GM06990 (cell line): ENCODE data around the gene FOXG1.

ENCODE experiments used
- DNase-seq: peaks from one replicate; pipeline ENCODE4 v3.0.0-alpha.2; 2011; ENCODE audit not compliant: insufficient read length; ENCODE audit errors: extremely low read depth
- H3K27me3 ChIP-seq: replicated peaks from 2 replicates; pipeline ENCODE4 v1.6.0; 2011; ENCODE audit warnings: low read length; ENCODE audit not compliant: control insufficient read depth, insufficient read depth
- H3K36me3 ChIP-seq: 2 replicates; pipeline ENCODE4 v1.5.1; 2011; ENCODE audit warnings: low read length; ENCODE audit not compliant: control insufficient read depth, insufficient read depth
- H3K4me3 ChIP-seq: replicated peaks from 2 replicates; pipeline ENCODE4 v1.5.1; 2011; ENCODE audit warnings: low read depth, mild to moderate bottlenecking, control low read depth, low read length
- CTCF ChIP-seq: IDR thresholded peaks from 2 replicates; pipeline ENCODE4 v1.5.1; 2011; ENCODE audit warnings: low read length, control low read depth, mild to moderate bottlenecking, inconsistent platforms; ENCODE audit not compliant: insufficient read depth, poor library complexity, severe bottlenecking

Gene FOXG1

DNA sequence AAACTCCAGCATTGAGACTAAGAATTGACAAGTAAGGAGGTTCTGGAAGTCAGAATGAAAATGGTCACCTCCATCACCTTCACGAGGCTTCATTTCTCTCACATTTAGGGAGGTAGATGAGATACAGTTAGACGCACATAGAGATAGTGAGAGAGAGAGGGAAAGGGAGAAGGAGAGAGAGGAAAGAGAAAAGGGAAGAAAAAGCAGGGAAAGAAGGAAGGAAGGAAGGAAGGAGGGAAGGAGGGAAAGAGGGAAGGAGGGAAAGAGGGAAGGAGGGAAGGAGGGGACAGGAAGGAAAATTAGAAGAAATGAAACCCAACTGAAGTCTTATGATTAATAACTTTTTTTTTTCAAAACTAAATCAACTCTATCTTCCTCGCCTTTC, 10.7 kb upstream of the FOXG1 start:
- no peak for DNase-seq
- TF ChIP-seq CTCF = no peak
- no peaks in the 10 kb centered on the region for H3K27me3 ChIP-seq
- H3K36me3 ChIP-seq = no peaks in the 10 kb centered on the region
- H3K4me3 ChIP-seq = no peak overlapping the region

DNA sequence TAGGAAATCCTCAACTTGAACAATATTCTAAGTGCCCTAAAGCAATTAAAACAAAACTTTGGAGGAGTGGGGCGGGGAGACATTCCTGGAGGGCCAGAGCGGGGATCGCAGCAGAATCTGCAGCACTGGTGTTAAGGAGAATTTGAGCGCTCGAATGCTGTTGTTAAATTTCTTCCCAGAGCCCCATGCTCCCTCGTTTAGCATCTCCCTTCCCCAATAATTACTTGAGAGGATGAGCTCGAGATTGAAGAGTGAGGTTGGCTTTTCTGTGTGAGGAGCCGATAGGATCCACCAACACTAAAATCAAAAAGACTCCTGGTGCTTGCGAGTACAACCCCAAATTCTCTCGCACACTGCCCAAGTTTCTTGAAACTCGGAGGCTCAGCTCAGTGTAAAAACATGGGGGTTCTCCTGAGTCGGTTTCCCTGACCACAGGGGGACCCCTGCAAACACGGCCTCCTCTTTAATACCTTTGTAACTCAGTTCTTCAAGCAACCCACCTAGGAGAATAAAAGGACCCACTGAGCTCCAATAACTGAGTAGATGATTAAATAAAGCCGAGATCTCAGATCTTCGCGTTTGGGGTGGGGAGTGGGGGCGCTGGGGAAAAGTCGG, 10.2 kb upstream of the FOXG1 start:
- Histone ChIP-seq H3K27me3 (no peaks in the 10 kb centered on the region), H3K4me3 (no peak overlapping the region), H3K36me3 (no peaks in the 10 kb centered on the region)
- TF ChIP-seq CTCF = no peak
- DNase-seq = no peak

DNA sequence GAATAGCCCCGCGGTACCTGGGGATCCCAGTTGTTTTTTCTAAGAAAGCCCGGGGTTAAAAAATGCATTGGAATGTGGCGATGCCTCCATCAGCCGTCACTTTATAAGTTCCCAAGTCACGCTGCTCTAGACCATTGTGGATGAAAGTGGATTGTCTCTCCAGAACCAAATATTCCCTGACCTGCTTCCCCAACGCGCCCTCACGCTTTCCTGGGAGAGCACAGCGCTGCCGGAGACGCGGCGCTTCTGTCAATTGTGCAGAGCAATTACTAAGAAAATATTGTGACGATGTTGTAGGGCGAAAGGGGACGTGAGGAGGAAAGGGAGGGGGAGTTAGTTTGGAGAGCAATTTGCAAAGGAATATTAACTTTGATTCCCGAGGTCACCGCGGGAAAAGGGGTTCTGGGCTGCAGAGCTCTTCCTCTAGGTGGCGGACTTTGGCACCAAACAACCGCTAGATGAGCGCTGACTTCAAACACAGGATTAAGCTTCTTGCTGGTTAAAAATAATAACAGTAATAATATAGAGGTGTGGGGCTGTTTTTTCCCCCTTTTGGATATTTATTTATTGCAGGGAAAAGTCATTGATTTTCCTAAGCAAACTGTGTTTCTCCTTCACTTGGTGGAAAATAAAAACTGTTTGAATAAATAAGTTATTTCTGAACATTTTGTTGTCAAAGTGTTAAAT, 9.6 kb upstream of the FOXG1 start:
- no peak for DNase-seq
- Histone ChIP-seq H3K4me3 (no peak overlapping the region), H3K27me3 (no peaks in the 10 kb centered on the region), H3K36me3 (no peaks in the 10 kb centered on the region)
- TF ChIP-seq CTCF = peak; percentile 53

- DNase-seq = no peak
Measured at GRCh38 chr14:28757786-28758185, 8.8 kb upstream of the FOXG1 start.

DNA sequence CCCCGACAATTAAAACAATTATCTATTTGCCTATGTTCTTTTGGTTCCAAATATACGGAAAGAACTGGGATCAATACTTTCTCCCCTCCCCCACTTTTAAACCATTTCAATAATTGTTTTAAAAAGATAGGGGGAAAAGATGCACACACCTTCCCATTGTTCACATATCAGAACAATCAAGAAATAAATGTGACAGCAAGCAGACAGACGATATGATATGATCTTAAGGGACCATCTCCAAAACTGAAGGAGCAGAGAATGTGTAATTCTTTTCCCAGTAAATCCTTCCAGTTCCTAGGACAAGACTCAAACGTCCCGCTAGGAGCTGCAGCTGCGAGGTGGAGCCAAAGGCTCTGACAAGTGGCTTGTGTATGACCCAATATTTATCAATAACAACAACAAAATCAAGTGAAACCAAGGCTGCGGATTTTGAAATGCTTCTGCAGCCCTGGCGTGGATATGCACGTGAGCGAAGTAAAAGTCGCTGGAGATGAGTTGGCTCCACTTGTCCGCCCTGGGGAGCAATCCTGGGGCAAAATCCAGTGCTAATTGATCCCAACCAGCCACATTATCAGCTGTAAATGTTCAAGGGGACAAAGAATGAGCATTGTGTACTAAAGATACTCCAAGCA, 8.2 kb upstream of the FOXG1 start:
- Histone ChIP-seq H3K36me3 (no peaks in the 10 kb centered on the region), H3K4me3 (no peak overlapping the region), H3K27me3 (no peaks in the 10 kb centered on the region)
- no peak for DNase-seq
- TF ChIP-seq CTCF = no peak

More at GRCh38 chr14:28757786-28758185, 8.8 kb upstream of the FOXG1 start:
- TF ChIP-seq CTCF = no peak
- H3K36me3 ChIP-seq = no peaks in the 10 kb centered on the region
- H3K27me3 ChIP-seq = no peaks in the 10 kb centered on the region
- H3K4me3 ChIP-seq = no peak overlapping the region
